Peyer's patch (tissue), 4 donors: ENCODE measurements around the gene COQ8A.

ENCODE experiments used
- POLR2A ChIP-seq, 2 donors: fragments of 450-650 bp; IDR thresholded peaks; one replicate each; pipeline ENCODE4 v1.5.1; 2017; ENCODE audit warnings: antibody characterized with exemption in 2 of 2, mild to moderate bottlenecking in 2 of 2, moderate library complexity in 2 of 2
- TF ChIP-seq, protein P1 (sequence below), 6 experiments: fragments of 450-650 bp in 4 of 6; fragments of 200-600 bp in 2 of 6; sonication (generic) in 1 of 6; IDR thresholded peaks; one replicate each; pipeline ENCODE4 v1.5.1; 2017 to 2019; ENCODE audit warnings: antibody characterized with exemption in 6 of 6, mild to moderate bottlenecking in 3 of 6, moderate library complexity in 1 of 6

- TF ChIP-seq, protein P1, sequence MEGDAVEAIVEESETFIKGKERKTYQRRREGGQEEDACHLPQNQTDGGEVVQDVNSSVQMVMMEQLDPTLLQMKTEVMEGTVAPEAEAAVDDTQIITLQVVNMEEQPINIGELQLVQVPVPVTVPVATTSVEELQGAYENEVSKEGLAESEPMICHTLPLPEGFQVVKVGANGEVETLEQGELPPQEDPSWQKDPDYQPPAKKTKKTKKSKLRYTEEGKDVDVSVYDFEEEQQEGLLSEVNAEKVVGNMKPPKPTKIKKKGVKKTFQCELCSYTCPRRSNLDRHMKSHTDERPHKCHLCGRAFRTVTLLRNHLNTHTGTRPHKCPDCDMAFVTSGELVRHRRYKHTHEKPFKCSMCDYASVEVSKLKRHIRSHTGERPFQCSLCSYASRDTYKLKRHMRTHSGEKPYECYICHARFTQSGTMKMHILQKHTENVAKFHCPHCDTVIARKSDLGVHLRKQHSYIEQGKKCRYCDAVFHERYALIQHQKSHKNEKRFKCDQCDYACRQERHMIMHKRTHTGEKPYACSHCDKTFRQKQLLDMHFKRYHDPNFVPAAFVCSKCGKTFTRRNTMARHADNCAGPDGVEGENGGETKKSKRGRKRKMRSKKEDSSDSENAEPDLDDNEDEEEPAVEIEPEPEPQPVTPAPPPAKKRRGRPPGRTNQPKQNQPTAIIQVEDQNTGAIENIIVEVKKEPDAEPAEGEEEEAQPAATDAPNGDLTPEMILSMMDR (IDR thresholded peaks at IDR 0.05), result no peak
- no peak for TF ChIP-seq POLR2A (IDR thresholded peaks at IDR 0.05)
These were observed 48.7 kb upstream of the COQ8A start for GRCh38 chr1:226891346-226891745.
